H1 (cell line): ENCODE measurements around the gene ARPC4. TPM values are rescaled to one million over a fixed set of nuclear protein-coding genes. Genes with fewer than 3 reads are reported as not detected.

Experiments used
- ATF2 ChIP-seq: IDR thresholded peaks from 2 replicates; pipeline ENCODE4 v1.6.1; 2012; ENCODE audit warnings: low read length, inconsistent platforms
- HDAC6 ChIP-seq: IDR thresholded peaks from one replicate; pipeline ENCODE4 v1.7.1; 2012; ENCODE audit warnings: low read depth, mild to moderate bottlenecking, inconsistent platforms, low read length, moderate library complexity
- KDM1A ChIP-seq: fragments of 200-600, 300-600 bp; sonication (generic); IDR thresholded peaks from 2 replicates; pipeline ENCODE4 v1.7.1; 2016; ENCODE audit warnings: mild to moderate bottlenecking, low read length, borderline replicate concordance
- RAD21 ChIP-seq, 2 experiments: IDR thresholded peaks in 1 of 2; conservative IDR thresholded peaks in 1 of 2; 2 replicates each; pipeline ENCODE4 v1.6.1; 2011; ENCODE audit warnings: low read depth in 2 of 2, low read length in 2 of 2, improper control_type of control experiment in 1 of 2, inconsistent platforms in 1 of 2, mild to moderate bottlenecking in 1 of 2, moderate library complexity in 1 of 2
- RFX5 ChIP-seq: IDR thresholded peaks from 2 replicates; pipeline ENCODE4 v1.6.1; 2011; ENCODE audit warnings: low read depth, low read length, improper control_type of control experiment, borderline replicate concordance
- TAF7 ChIP-seq: optimal IDR thresholded peaks from 2 replicates; pipeline ENCODE3; 2011; ENCODE audit warnings: low read depth, mild to moderate bottlenecking, inconsistent platforms, low read length, moderate library complexity, borderline replicate concordance
- polyA plus RNA-seq, 7 experiments: library from polyadenylated mRNA; depleted of rRNA in 3 of 7; stranded (reverse) in 5 of 7; unstranded in 2 of 7; fragments of >200 nt in 5 of 7; fragments of 200-250 nt in 2 of 7; gene quantifications; 1 replicate in 5 of 7; 2 replicates in 1 of 7; 4 replicates in 1 of 7; pipeline versions ENCODE4 v1.2.1 to v1.2.3, GENCODE V29; 2011 to 2013; ENCODE audit warnings: missing spikeins in 2 of 7, mixed read lengths in 2 of 7
- total RNA-seq: library from RNA; stranded (reverse); fragmentation: NEBNext Ultra II Directional; extraction: Animal tissue kit (Norgen Biotek cat#: 25700); gene quantifications from 2 replicates; pipeline ENCODE4 v1.2.1, GENCODE V29; 2021
- TF ChIP-seq, protein P1 (sequence below): IDR thresholded peaks from 2 replicates; pipeline ENCODE4 v1.6.1; 2011; ENCODE audit warnings: low read length, improper control_type of control experiment

The ARPC4 gene
- total and polyA plus RNA-seq, 2 of the 8 experiments (the other 6 are each of a cell fraction or from before 2014, with no cell fraction given) = 138 to 154 TPM

GRCh38 chr3:9843715-9844438 is 51.0 kb downstream of the ARPC4 start, which contains the start of gene RPUSD3 (continued):
- no peak for TF ChIP-seq RAD21 (IDR thresholded peaks at IDR 0.05 in 1 of 2, conservative IDR thresholded peaks at IDR 0.05 in 1 of 2; ENCODE audit: low read depth in 2 of 2, low read length in 2 of 2)
- no peak for TF ChIP-seq TAF7
- TF ChIP-seq KDM1A = peak; percentile 87; the same call in 1 of the 2 replicates
- no peak for TF ChIP-seq HDAC6
- TF ChIP-seq ATF2 = no peak
- no peak for TF ChIP-seq RFX5
- TF ChIP-seq, protein P1, sequence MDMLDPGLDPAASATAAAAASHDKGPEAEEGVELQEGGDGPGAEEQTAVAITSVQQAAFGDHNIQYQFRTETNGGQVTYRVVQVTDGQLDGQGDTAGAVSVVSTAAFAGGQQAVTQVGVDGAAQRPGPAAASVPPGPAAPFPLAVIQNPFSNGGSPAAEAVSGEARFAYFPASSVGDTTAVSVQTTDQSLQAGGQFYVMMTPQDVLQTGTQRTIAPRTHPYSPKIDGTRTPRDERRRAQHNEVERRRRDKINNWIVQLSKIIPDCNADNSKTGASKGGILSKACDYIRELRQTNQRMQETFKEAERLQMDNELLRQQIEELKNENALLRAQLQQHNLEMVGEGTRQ = no peak
